Islet of Langerhans (tissue), 1 donor: ENCODE data around the gene PRDM8.
"Not testable (repeated sequence)": the region's sequence is repeated elsewhere in the genome, so short reads cannot be mapped to it uniquely, and the experiment has no call there.

Experiments used
- FAIRE-seq: peaks from one replicate; lab custom pipeline; 2011; peaks lifted over from hg19 to GRCh38; lab: Jason Lieb, UNC

PRDM8 gene

GRCh38 chr4:80229590-80229989 is 32.3 kb downstream of the PRDM8 start:
- FAIRE-seq: no peak

GRCh38 chr4:80231180-80231579 is 33.9 kb downstream of the PRDM8 start:
- no peak for FAIRE-seq

GRCh38 chr4:80232707-80233370 is 35.5 kb downstream of the PRDM8 start:
- FAIRE-seq: no peak

- FAIRE-seq: no peak
Measured at GRCh38 chr4:80233390-80233789, 36.1 kb downstream of the PRDM8 start.

GRCh38 chr4:80235451-80235850 is 38.1 kb downstream of the PRDM8 start:
- no peak for FAIRE-seq

GRCh38 chr4:80237992-80238391 is 40.7 kb downstream of the PRDM8 start:
- no peak for FAIRE-seq

GRCh38 chr4:80239480-80240150 is 42.3 kb downstream of the PRDM8 start:
- FAIRE-seq: no peak

- FAIRE-seq: no peak
Measured at GRCh38 chr4:80240976-80241375, 43.7 kb downstream of the PRDM8 start.

GRCh38 chr4:80243274-80244018 is 46.1 kb downstream of the PRDM8 start:
- no peak for FAIRE-seq

GRCh38 chr4:80247484-80247883 is 50.2 kb downstream of the PRDM8 start:
- not testable (repeated sequence) for FAIRE-seq

- no peak for FAIRE-seq
Measured at GRCh38 chr4:80249144-80249543, 51.8 kb downstream of the PRDM8 start.

GRCh38 chr4:80252427-80252826 is 55.1 kb downstream of the PRDM8 start:
- no peak for FAIRE-seq

- FAIRE-seq: no peak
Measured at GRCh38 chr4:80252953-80253352, 55.6 kb downstream of the PRDM8 start.

GRCh38 chr4:80253510-80253909 is 56.2 kb downstream of the PRDM8 start:
- no peak for FAIRE-seq
